Astrocyte (in vitro differentiated cells and primary cell): Measurements from ENCODE around the gene C2. TPM values are rescaled to one million over a fixed set of nuclear protein-coding genes. Genes with fewer than 3 reads are reported as not detected.

Experiments
- DNase-seq: peaks from one replicate; pipeline ENCODE4 v3.0.0-alpha.2; 2010; ENCODE audit warnings: low read depth
- FAIRE-seq: peaks from 2 replicates; lab custom pipeline; 2011; peaks lifted over from hg19 to GRCh38; lab: Jason Lieb, UNC
- H2AFZ ChIP-seq: 2 replicates; pipeline ENCODE4 v1.6.0; 2012; ENCODE audit warnings: low read depth, low read length, inconsistent platforms
- H3K27ac ChIP-seq: 2 replicates; pipeline ENCODE4 v1.5.1; 2011; ENCODE audit warnings: low read depth, low read length, inconsistent platforms
- H3K27me3 ChIP-seq: 2 replicates; pipeline ENCODE4 v1.6.0; 2011; ENCODE audit warnings: low read length, inconsistent platforms; ENCODE audit not compliant: insufficient read depth
- H3K36me3 ChIP-seq: 2 replicates; pipeline ENCODE4 v1.5.1; 2011; ENCODE audit warnings: low read length, inconsistent platforms; ENCODE audit not compliant: insufficient read depth
- H3K4me1 ChIP-seq: 2 replicates; pipeline ENCODE4 v1.5.1; 2011; ENCODE audit warnings: low read length, inconsistent platforms; ENCODE audit not compliant: insufficient read depth
- H3K4me2 ChIP-seq: 2 replicates; pipeline ENCODE4 v1.6.0; 2012; ENCODE audit warnings: low read length, inconsistent platforms
- H3K4me3 ChIP-seq: 2 replicates; pipeline ENCODE4 v1.5.1; 2011; ENCODE audit warnings: low read depth, mild to moderate bottlenecking, low read length, inconsistent platforms; ENCODE audit not compliant: insufficient read depth
- H3K79me2 ChIP-seq: 2 replicates; pipeline ENCODE4 v1.6.0; 2012; ENCODE audit warnings: mild to moderate bottlenecking, low read length, inconsistent platforms; ENCODE audit not compliant: insufficient read depth
- H3K9ac ChIP-seq: 2 replicates; pipeline ENCODE4 v1.6.0; 2012; ENCODE audit warnings: mild to moderate bottlenecking, low read length, inconsistent platforms
- H3K9me3 ChIP-seq: 2 replicates; pipeline ENCODE4 v1.5.1; 2012; ENCODE audit warnings: low read depth, mild to moderate bottlenecking, low read length, inconsistent platforms; ENCODE audit not compliant: insufficient read depth
- H4K20me1 ChIP-seq: 2 replicates; pipeline ENCODE4 v1.6.0; 2012; ENCODE audit warnings: low read length, inconsistent platforms; ENCODE audit not compliant: insufficient read depth
- H3K27ac Mint-ChIP-seq: one replicate; pipeline ENCODE4 v1.8.0; 2021; ENCODE audit warnings: mild to moderate bottlenecking, mixed read lengths; ENCODE audit not compliant: unreplicated experiment
- H3K27me3 Mint-ChIP-seq: one replicate; pipeline ENCODE4 v1.8.0; 2021; ENCODE audit warnings: low read depth, mixed read lengths; ENCODE audit not compliant: unreplicated experiment
- H3K36me3 Mint-ChIP-seq: one replicate; pipeline ENCODE4 v1.8.0; 2021; ENCODE audit warnings: low read depth, mixed read lengths; ENCODE audit not compliant: unreplicated experiment
- H3K4me1 Mint-ChIP-seq: one replicate; pipeline ENCODE4 v1.8.0; 2021; ENCODE audit warnings: low read depth, mixed read lengths; ENCODE audit not compliant: unreplicated experiment
- H3K4me3 Mint-ChIP-seq: one replicate; pipeline ENCODE4 v1.8.0; 2021; ENCODE audit warnings: mild to moderate bottlenecking, moderate library complexity, mixed read lengths; ENCODE audit not compliant: unreplicated experiment
- H3K9me3 Mint-ChIP-seq: one replicate; pipeline ENCODE4 v1.8.0; 2021; ENCODE audit warnings: mild to moderate bottlenecking, mixed read lengths; ENCODE audit not compliant: unreplicated experiment
- CTCF ChIP-seq: IDR thresholded peaks from 2 replicates; pipeline ENCODE4 v1.5.1; 2011; ENCODE audit warnings: low read depth, mild to moderate bottlenecking, inconsistent platforms, low read length, moderate library complexity; ENCODE audit not compliant: insufficient read depth
- EZH2 ChIP-seq: IDR thresholded peaks from 2 replicates; pipeline ENCODE4 v1.6.1; 2012; ENCODE audit warnings: mild to moderate bottlenecking, low read length, inconsistent platforms; ENCODE audit not compliant: insufficient read depth
- total RNA-seq: library from RNA; stranded (reverse); gene quantifications from 2 replicates; pipeline ENCODE4 v1.2.1, GENCODE V29; 2021

C2 gene
- total RNA-seq, 1 donor from 2014 or later = 0.20 TPM

GRCh38 chr6:31933537-31933936 is 6.0 kb downstream of the C2 start:
- H3K9me3 ChIP-seq = no peaks in the 10 kb centered on the region
- no peak for DNase-seq
- FAIRE-seq = no peak
- Mint-ChIP-seq H3K9me3 (peaks cover 6% of the 10 kb centered on the region), H3K27ac (no peak overlapping the region), H3K4me3 (no peak overlapping the region), H3K36me3 (peaks cover 7% of the 10 kb centered on the region), H3K27me3 (peaks cover 33% of the 10 kb centered on the region), H3K4me1 (no peaks in the 10 kb centered on the region)
- H3K9ac ChIP-seq = no peak overlapping the region
- H3K27me3 ChIP-seq = peaks cover 2% of the 10 kb centered on the region
- no peaks in the 10 kb centered on the region for H3K4me1 ChIP-seq
- no peak overlapping the region for H3K27ac ChIP-seq
- H4K20me1 ChIP-seq = no peaks in the 10 kb centered on the region
- H3K36me3 ChIP-seq = no peaks in the 10 kb centered on the region
- no peak overlapping the region for H3K4me3 ChIP-seq
- no peak overlapping the region for H2AFZ ChIP-seq
- H3K4me2 ChIP-seq = no peak overlapping the region
- H3K79me2 ChIP-seq = no peaks in the 10 kb centered on the region
- no peak for TF ChIP-seq CTCF
- TF ChIP-seq EZH2 = no peak

- Histone ChIP-seq H3K27ac (no peak overlapping the region), H3K36me3 (no peaks in the 10 kb centered on the region), H2AFZ (no peak overlapping the region), H3K4me1 (no peaks in the 10 kb centered on the region), H3K27me3 (peaks cover 5% of the 10 kb centered on the region), H3K9ac (no peak overlapping the region), H3K79me2 (no peaks in the 10 kb centered on the region), H4K20me1 (no peaks in the 10 kb centered on the region), H3K4me2 (no peak overlapping the region), H3K9me3 (no peaks in the 10 kb centered on the region), H3K4me3 (no peak overlapping the region)
- Mint-ChIP-seq H3K27me3 (peaks cover 29% of the 10 kb centered on the region), H3K36me3 (peaks cover 7% of the 10 kb centered on the region), H3K27ac (no peak overlapping the region), H3K4me3 (no peak overlapping the region), H3K4me1 (no peaks in the 10 kb centered on the region), H3K9me3 (peaks cover 6% of the 10 kb centered on the region)
- FAIRE-seq = no peak
- no peak for TF ChIP-seq CTCF
- TF ChIP-seq EZH2 = no peak
- DNase-seq = no peak
Measured at GRCh38 chr6:31935021-31935420, 7.5 kb downstream of the C2 start.

- Mint-ChIP-seq H3K36me3 (peaks cover 7% of the 10 kb centered on the region), H3K27ac (no peak overlapping the region), H3K27me3 (peaks cover 28% of the 10 kb centered on the region), H3K9me3 (peaks cover 5% of the 10 kb centered on the region), H3K4me1 (peaks cover 5% of the 10 kb centered on the region), H3K4me3 (no peak overlapping the region)
- no peak overlapping the region for H2AFZ ChIP-seq
- TF ChIP-seq EZH2 = no peak
- no peak for TF ChIP-seq CTCF
- no peak overlapping the region for H3K27ac ChIP-seq
- H3K4me3 ChIP-seq = no peak overlapping the region
- no peaks in the 10 kb centered on the region for H4K20me1 ChIP-seq
- H3K79me2 ChIP-seq = no peaks in the 10 kb centered on the region
- no peak for DNase-seq
- H3K4me2 ChIP-seq = no peak overlapping the region
- FAIRE-seq = no peak
- H3K36me3 ChIP-seq = no peaks in the 10 kb centered on the region
- no peaks in the 10 kb centered on the region for H3K9me3 ChIP-seq
- H3K9ac ChIP-seq = no peak overlapping the region
- peaks cover 5% of the 10 kb centered on the region for H3K27me3 ChIP-seq
- H3K4me1 ChIP-seq = no peaks in the 10 kb centered on the region
Measured at GRCh38 chr6:31935823-31936222, 8.3 kb downstream of the C2 start.
